Transverse colon (tissue), 4 donors: Measurements from ENCODE around the gene TACC2. TPM values are rescaled to one million over a fixed set of nuclear protein-coding genes. Genes with fewer than 3 reads are reported as not detected.

Experiments
- DNase-seq: peaks from one replicate; pipeline ENCODE4 v3.0.0-alpha.2; 2019
- H3K27ac ChIP-seq, 4 donors: fragments of 200-600 bp; sonication (generic); 2 replicates each; pipeline ENCODE4 v1.5.1; 2016 to 2018; ENCODE audit warnings: inconsistent platforms in 4 of 4
- H3K27me3 ChIP-seq: fragments of 200-600 bp; sonication (generic); 2 replicates; pipeline ENCODE4 v1.5.1; 2017; ENCODE audit warnings: inconsistent platforms
- H3K36me3 ChIP-seq, 4 donors: fragments of 200-600 bp; sonication (generic); 2 replicates each; pipeline ENCODE4 v1.5.1; 2017 to 2019; ENCODE audit warnings: inconsistent platforms in 4 of 4
- H3K4me1 ChIP-seq, 4 donors: fragments of 200-600 bp; sonication (generic); 2 replicates each; pipeline ENCODE4 v1.5.1; 2017 to 2020; ENCODE audit warnings: inconsistent platforms in 4 of 4
- H3K4me3 ChIP-seq, 4 donors: fragments of 200-600 bp; sonication (generic); 1 replicate in 1 of 4; 2 replicates in 3 of 4; pipeline versions ENCODE4 v1.5.1 to v1.6.1; 2017 to 2019; ENCODE audit warnings: inconsistent platforms in 4 of 4
- H3K9me3 ChIP-seq, 2 donors: fragments of 200-600 bp; sonication (generic); 2 replicates each; pipeline ENCODE4 v1.5.1; 2017 to 2019; ENCODE audit warnings: inconsistent platforms in 2 of 2
- CTCF ChIP-seq, 5 experiments: fragments of 200-600 bp in 3 of 5; fragments of 450-650 bp in 2 of 5; sonication (generic) in 3 of 5; IDR thresholded peaks; 1 replicate in 2 of 5; 2 replicates in 3 of 5; pipeline ENCODE4 v1.5.1; 2016 to 2017; ENCODE audit warnings: antibody characterized with exemption in 5 of 5, inconsistent platforms in 3 of 5, mild to moderate bottlenecking in 2 of 5, moderate library complexity in 1 of 5
- EP300 ChIP-seq: sonication (generic); formaldehyde crosslinking; IDR thresholded peaks from one replicate; pipeline ENCODE4 v1.6.1; 2017; ENCODE audit warnings: antibody characterized with exemption, low read depth
- POLR2A ChIP-seq: fragments of 450-650 bp; IDR thresholded peaks from one replicate; pipeline ENCODE4 v1.6.1; 2016; ENCODE audit warnings: antibody characterized with exemption, mild to moderate bottlenecking, moderate library complexity
- POLR2AphosphoS5 ChIP-seq, 3 donors: sonication (generic); formaldehyde crosslinking; IDR thresholded peaks; one replicate each; pipeline ENCODE4 v1.6.1; 2016; ENCODE audit warnings: antibody characterized with exemption in 3 of 3
- WGBS, 2 donors: methylation state at CpG; one replicate each; pipeline ENCODE4 v1.1.5; 2018; ENCODE audit warnings: low coverage in 1 of 2; 5-methylcytosine and 5-hydroxymethylcytosine counted together
- in situ Hi-C, 4 donors: fragments of 200-750 bp; cut with MboI; loops; one replicate each; pipeline versions ENCODE4 v1.15.0 to v1.15.1; 2017; ENCODE audit warnings: low sequenced_read_pairs in 3 of 4, low pct_ligation_motif_present in 1 of 4, low pct_unique_long_range_greater_than_20kb in 1 of 4
- intact Hi-C: fragments of 100-400 bp; cut with DNase I; formaldehyde crosslinking; loops from one replicate; pipeline ENCODE4 v1.15.1; 2023; ENCODE audit warnings: low total_unique reads
- total RNA-seq, 4 donors: library from RNA; depleted of rRNA; stranded (reverse); fragments of >200 nt; gene quantifications; one replicate each; pipeline ENCODE4 v1.1.0, GENCODE V29; 2016

Gene TACC2
- total RNA-seq, 4 donors from 2014 or later: 65.9 to 178 (median 101) TPM

DNA sequence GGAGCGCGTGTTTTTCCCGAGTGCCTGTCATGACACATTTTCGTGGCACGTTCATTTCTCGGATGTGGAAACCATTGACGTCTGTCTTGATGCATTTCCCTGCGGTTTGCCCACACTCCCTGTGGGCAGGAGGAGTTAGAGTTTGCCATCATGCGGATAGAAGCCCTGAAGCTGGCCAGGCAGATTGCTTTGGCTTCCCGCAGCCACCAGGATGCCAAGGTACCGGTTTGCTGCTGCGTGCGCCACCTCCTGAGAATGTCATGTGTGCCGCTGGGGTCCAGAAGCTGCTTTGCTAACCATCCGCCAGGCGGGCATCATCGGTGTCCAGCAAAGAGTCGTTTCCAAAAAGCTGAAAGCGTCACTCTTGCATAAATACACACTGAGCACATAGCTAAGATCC lies 241.3 kb downstream of the TACC2 start:
- DNase-seq: no peak
- in situ Hi-C loops: no loop called here
- Histone ChIP-seq H3K27me3 (no peaks in the 10 kb centered on the region), H3K4me3 (no peak overlapping the region), H3K4me1 (no peaks in the 10 kb centered on the region), H3K27ac (no peak overlapping the region), H3K9me3 (no peaks in the 10 kb centered on the region), H3K36me3 (peaks cover 0 to 19% (median 2%) of the 10 kb centered on the region in 4 donors)
- intact Hi-C loops: no loop called here
- TF ChIP-seq CTCF (IDR thresholded peaks at IDR 0.05): no peak
- no peak for TF ChIP-seq POLR2A
- no peak for TF ChIP-seq POLR2AphosphoS5 (IDR thresholded peaks at IDR 0.05)
- TF ChIP-seq EP300: no peak
- WGBS, 2 donors: 88 to 94% methylated on average over 12 to 19 of the region's 19 CpGs

GRCh38 chr10:122232769-122233168 lies 243.8 kb downstream of the TACC2 start:
- no peaks in the 10 kb centered on the region for H3K4me1 ChIP-seq
- intact Hi-C loops (no loop called here), in situ Hi-C loops (no loop called here)
- TF ChIP-seq POLR2AphosphoS5 (IDR thresholded peaks at IDR 0.05) (no peak), EP300 (no peak), CTCF (IDR thresholded peaks at IDR 0.05) (no peak), POLR2A (no peak)
- peaks cover 0 to 19% (median 4%) of the 10 kb centered on the region in 4 donors for H3K36me3 ChIP-seq
- no peaks in the 10 kb centered on the region for H3K9me3 ChIP-seq
- no peak overlapping the region for H3K4me3 ChIP-seq
- no peaks in the 10 kb centered on the region for H3K27me3 ChIP-seq
- 70 to 71% methylated on average over 2 to 3 of the region's 3 CpGs for WGBS, 2 donors
- no peak overlapping the region for H3K27ac ChIP-seq
- DNase-seq: no peak

DNA sequence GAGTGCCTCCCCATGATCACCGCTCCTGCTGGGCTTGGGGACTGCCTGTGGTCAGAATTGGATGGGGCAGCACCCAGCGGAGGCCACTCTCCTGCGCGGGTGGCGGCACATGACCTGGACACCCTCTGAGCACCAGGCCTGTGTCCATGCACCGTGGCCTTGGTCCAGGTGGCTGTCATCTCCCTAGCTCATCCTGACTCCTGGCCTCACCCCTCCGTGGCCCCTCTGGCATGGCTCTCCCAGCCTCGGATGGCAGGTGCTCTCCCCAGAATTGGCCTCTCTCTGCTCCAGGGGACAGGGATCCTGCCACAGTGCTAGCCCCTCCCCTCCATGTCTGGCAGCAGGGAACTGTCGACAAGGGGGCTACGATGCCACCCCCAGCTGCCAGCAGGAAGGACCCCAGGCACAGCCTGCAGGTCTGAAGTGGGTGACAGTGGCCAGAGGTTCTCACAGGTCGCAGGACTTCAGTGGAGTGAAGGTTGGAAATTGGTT lies 244.9 kb downstream of the TACC2 start:
- intact Hi-C loops: no loop called here
- no peak for DNase-seq
- no peak overlapping the region for H3K4me3 ChIP-seq
- WGBS, 2 donors: 84% methylated on average over 9 of the region's 11 CpGs; no CpG with 5 or more reads in 1 of the 2 donors
- no peaks in the 10 kb centered on the region for H3K4me1 ChIP-seq
- no peaks in the 10 kb centered on the region for H3K9me3 ChIP-seq
- in situ Hi-C loops: no loop called here
- H3K27ac ChIP-seq: no peak overlapping the region
- TF ChIP-seq POLR2A: no peak
- no peak for TF ChIP-seq CTCF (IDR thresholded peaks at IDR 0.05)
- TF ChIP-seq POLR2AphosphoS5 (IDR thresholded peaks at IDR 0.05): no peak
- no peak for TF ChIP-seq EP300
- no peaks in the 10 kb centered on the region for H3K27me3 ChIP-seq
- peaks cover 0 to 17% (median 6%) of the 10 kb centered on the region in 4 donors for H3K36me3 ChIP-seq

DNA sequence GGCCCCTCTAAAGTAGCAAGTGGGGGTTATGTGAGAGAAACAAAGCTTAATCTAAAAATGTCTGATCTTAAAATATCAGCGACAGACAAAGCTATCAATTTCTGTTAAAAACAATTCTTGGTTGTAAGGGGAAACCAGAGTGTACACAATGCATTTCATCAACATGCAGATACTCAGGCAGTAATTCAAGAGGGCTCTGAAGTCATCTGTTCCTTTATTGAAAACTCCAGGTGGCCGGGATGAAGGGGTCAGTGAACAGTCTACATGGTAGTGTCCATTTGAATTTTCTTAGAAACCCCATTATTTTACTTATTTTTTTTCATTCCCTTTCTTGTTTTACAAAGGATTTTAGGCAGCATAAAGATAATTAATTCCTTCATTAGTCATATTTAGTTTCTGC lies 245.5 kb downstream of the TACC2 start:
- DNase-seq: no peak
- Histone ChIP-seq H3K4me1 (no peaks in the 10 kb centered on the region), H3K9me3 (no peaks in the 10 kb centered on the region), H3K36me3 (peaks cover 0 to 17% (median 7%) of the 10 kb centered on the region in 4 donors), H3K27ac (no peak overlapping the region), H3K4me3 (no peak overlapping the region), H3K27me3 (no peaks in the 10 kb centered on the region)
- TF ChIP-seq CTCF (IDR thresholded peaks at IDR 0.05): no peak
- no peak for TF ChIP-seq POLR2AphosphoS5 (IDR thresholded peaks at IDR 0.05)
- TF ChIP-seq POLR2A: no peak
- no peak for TF ChIP-seq EP300
- WGBS, 2 donors: 88 to 95% methylated on average over 2 of the region's 2 CpGs
- in situ Hi-C loops (no loop called here), intact Hi-C loops (no loop called here)
